ENCODE measurements around the gene ZFAND3. TPM values are rescaled to one million over a fixed set of nuclear protein-coding genes. Genes with fewer than 3 reads are reported as not detected.

The ZFAND3 gene
- total and polyA plus RNA-seq, 2 experiments from 2014 or later = 16.9 to 28.2 TPM

GRCh38 chr6:38184585-38185080, 365.1 kb downstream of the ZFAND3 start:
- H2AFZ ChIP-seq = no peak overlapping the region
- H4K20me1 ChIP-seq (replicated peaks; ENCODE audit: insufficient read depth) = no peaks in the 10 kb centered on the region
- Mint-ChIP-seq H3K9me3 (no peaks in the 10 kb centered on the region), H3K27me3 (ENCODE audit: insufficient read depth, low read depth, poor library complexity) (peaks cover 9% of the 10 kb centered on the region), H3K36me3 (ENCODE audit: low read depth) (no peaks in the 10 kb centered on the region), H3K4me1 (peaks cover 10% of the 10 kb centered on the region), H3K27ac (no peak overlapping the region), H3K4me3 (no peak overlapping the region)
- no peaks in the 10 kb centered on the region for H3K27me3 ChIP-seq (ENCODE audit: insufficient read depth)
- no peaks in the 10 kb centered on the region for H3F3A ChIP-seq (replicated peaks; ENCODE audit: low read depth)
- H3K27ac ChIP-seq (ENCODE audit: low read depth) = no peak overlapping the region
- H3K79me2 ChIP-seq (replicated peaks; ENCODE audit: insufficient read depth) = no peaks in the 10 kb centered on the region
- H3K4me1 ChIP-seq (ENCODE audit: insufficient read depth) = peaks cover 11% of the 10 kb centered on the region
- no peak for TF ChIP-seq POLR2AphosphoS5 (IDR thresholded peaks at IDR 0.05; ENCODE audit: low read depth)
- TF ChIP-seq CTCF (conservative IDR thresholded peaks at IDR 0.05; ENCODE audit: low read depth in 2 of 2) = 0 out of 4 replicates have a peak, but pooled peaks of 1 of the 2 experiments have one; percentile 5
- TF ChIP-seq JUNB (IDR thresholded peaks at IDR 0.05; ENCODE audit: unreplicated experiment) = no peak
- no peak for TF ChIP-seq EZH2 (IDR thresholded peaks at IDR 0.05; ENCODE audit: low read depth, unreplicated experiment)
- no peak for TF ChIP-seq ZNF114 (CRISPR knock-in tag; IDR thresholded peaks at IDR 0.05)
- no peaks in the 10 kb centered on the region for H3K9me2 ChIP-seq (ENCODE audit: insufficient read depth)
- H3K4me2 ChIP-seq = no peak overlapping the region
- H3K4me3 ChIP-seq = no peak overlapping the region
- no peak for ATAC-seq
- DNase-seq (ENCODE audit: low spot score) = no peak
- H3K36me3 ChIP-seq (ENCODE audit: insufficient read depth) = no peaks in the 10 kb centered on the region

- Histone ChIP-seq H3K27me3 (ENCODE audit: insufficient read depth) (no peaks in the 10 kb centered on the region), H3K4me2 (no peak overlapping the region), H3K4me3 (no peak overlapping the region), H3K79me2 (replicated peaks; ENCODE audit: insufficient read depth) (no peaks in the 10 kb centered on the region), H4K20me1 (replicated peaks; ENCODE audit: insufficient read depth) (no peaks in the 10 kb centered on the region), H3F3A (replicated peaks; ENCODE audit: low read depth) (no peaks in the 10 kb centered on the region), H2AFZ (no peak overlapping the region), H3K27ac (ENCODE audit: low read depth) (no peak overlapping the region), H3K4me1 (ENCODE audit: insufficient read depth) (peaks cover 11% of the 10 kb centered on the region), H3K9me2 (ENCODE audit: insufficient read depth) (no peaks in the 10 kb centered on the region), H3K36me3 (ENCODE audit: insufficient read depth) (no peaks in the 10 kb centered on the region)
- no peak overlapping the region for H3K27ac Mint-ChIP-seq
- H3K27me3 Mint-ChIP-seq (ENCODE audit: insufficient read depth, low read depth, poor library complexity) = peaks cover 9% of the 10 kb centered on the region
- no peaks in the 10 kb centered on the region for H3K36me3 Mint-ChIP-seq (ENCODE audit: low read depth)
- H3K4me1 Mint-ChIP-seq = peaks cover 10% of the 10 kb centered on the region
- ATAC-seq = no peak
- no peak overlapping the region for H3K4me3 Mint-ChIP-seq
- TF ChIP-seq EZH2 (IDR thresholded peaks at IDR 0.05; ENCODE audit: low read depth, unreplicated experiment) = no peak
- DNase-seq (ENCODE audit: low spot score) = no peak
- no peaks in the 10 kb centered on the region for H3K9me3 Mint-ChIP-seq
Observed at GRCh38 chr6:38185244-38185643, 365.7 kb downstream of the ZFAND3 start.

- no peak overlapping the region for H3K4me3 Mint-ChIP-seq
- H3K9me2 ChIP-seq (ENCODE audit: insufficient read depth) = no peaks in the 10 kb centered on the region
- no peaks in the 10 kb centered on the region for H3K36me3 ChIP-seq (ENCODE audit: insufficient read depth)
- H3K4me3 ChIP-seq = no peak overlapping the region
- no peak for DNase-seq (ENCODE audit: low spot score)
- H3K79me2 ChIP-seq (replicated peaks; ENCODE audit: insufficient read depth) = no peaks in the 10 kb centered on the region
- peaks cover 9% of the 10 kb centered on the region for H3K27me3 Mint-ChIP-seq (ENCODE audit: insufficient read depth, low read depth, poor library complexity)
- H3K27ac ChIP-seq (ENCODE audit: low read depth) = no peak overlapping the region
- H3F3A ChIP-seq (replicated peaks; ENCODE audit: low read depth) = no peaks in the 10 kb centered on the region
- H3K36me3 Mint-ChIP-seq (ENCODE audit: low read depth) = no peaks in the 10 kb centered on the region
- H3K4me2 ChIP-seq = no peak overlapping the region
- H3K27me3 ChIP-seq (ENCODE audit: insufficient read depth) = no peaks in the 10 kb centered on the region
- H2AFZ ChIP-seq = no peak overlapping the region
- no peak for ATAC-seq
- no peaks in the 10 kb centered on the region for H3K9me3 Mint-ChIP-seq
- no peaks in the 10 kb centered on the region for H4K20me1 ChIP-seq (replicated peaks; ENCODE audit: insufficient read depth)
- H3K4me1 Mint-ChIP-seq = peaks cover 10% of the 10 kb centered on the region
- no peak overlapping the region for H3K27ac Mint-ChIP-seq
- H3K4me1 ChIP-seq (ENCODE audit: insufficient read depth) = peaks cover 11% of the 10 kb centered on the region
- no peak for TF ChIP-seq REST (IDR thresholded peaks at IDR 0.05; ENCODE audit: unreplicated experiment)
- no peak for TF ChIP-seq NANOG (IDR thresholded peaks at IDR 0.05; ENCODE audit: borderline replicate concordance)
- TF ChIP-seq ETS1 (IDR thresholded peaks at IDR 0.05) = no peak
- TF ChIP-seq CREB1 (CRISPR knock-in tag; IDR thresholded peaks at IDR 0.05; ENCODE audit: low read depth) = no peak
- no peak for TF ChIP-seq STAT1 (IDR thresholded peaks at IDR 0.05; ENCODE audit: unreplicated experiment)
- TF ChIP-seq EZH2 (IDR thresholded peaks at IDR 0.05; ENCODE audit: low read depth, unreplicated experiment) = no peak
- no peak for TF ChIP-seq CTCF (conservative IDR thresholded peaks at IDR 0.05; ENCODE audit: low read depth in 2 of 2)
Observed at GRCh38 chr6:38185752-38186151, 366.2 kb downstream of the ZFAND3 start.

Measured in GM23338 (cell line).